Lower leg skin (tissue), 4 donors: Measurements from ENCODE around the gene RAB39B. TPM values are rescaled to one million over a fixed set of nuclear protein-coding genes. Genes with fewer than 3 reads are reported as not detected.

Experiments used
- DNase-seq, 2 donors: peaks; one replicate each; pipeline ENCODE4 v3.0.0-alpha.2; 2019; ENCODE audit warnings: low spot score in 2 of 2
- H3K4me3 ChIP-seq: fragments of 200-600 bp; sonication (generic); 2 replicates; pipeline ENCODE4 v1.5.1; 2017; ENCODE audit warnings: mild to moderate bottlenecking, low read depth; ENCODE audit not compliant: poor library complexity, severe bottlenecking
- CTCF ChIP-seq, 3 donors: fragments of 450-650 bp; IDR thresholded peaks; one replicate each; pipeline ENCODE4 v1.5.1; 2016; ENCODE audit warnings: antibody characterized with exemption in 3 of 3, mild to moderate bottlenecking in 3 of 3, moderate library complexity in 2 of 3
- POLR2A ChIP-seq, 2 donors: fragments of 450-650 bp; IDR thresholded peaks; one replicate each; pipeline ENCODE4 v1.6.1; 2016 to 2017; ENCODE audit warnings: antibody characterized with exemption in 2 of 2, mild to moderate bottlenecking in 1 of 2, moderate library complexity in 1 of 2
- WGBS, 2 donors: methylation state at CpG; one replicate each; pipeline ENCODE4 v1.1.5; 2018; 5-methylcytosine and 5-hydroxymethylcytosine counted together
- intact Hi-C: fragments of 100-400 bp; cut with DNase I; formaldehyde crosslinking; loops from one replicate; pipeline ENCODE4 v1.15.0; 2023; ENCODE audit warnings: low total_unique reads
- total RNA-seq, 4 donors: library from RNA; depleted of rRNA; stranded (reverse); fragments of >200 nt; gene quantifications; one replicate each; pipeline ENCODE4 v1.1.0, GENCODE V29; 2016

The RAB39B gene
- total RNA-seq, 4 donors from 2014 or later: 0.08 to 0.23 (median 0.15) TPM

- TF ChIP-seq CTCF (IDR thresholded peaks at IDR 0.05) (no peak), POLR2A (IDR thresholded peaks at IDR 0.05) (no peak)
- H3K4me3 ChIP-seq: no peak overlapping the region
- DNase-seq: no peak
- 62 to 90% methylated on average over 3 of the region's 3 CpGs for WGBS, 2 donors
- intact Hi-C loops: no loop called here
Measured at GRCh38 chrX:155211208-155211607, 53.1 kb downstream of the RAB39B start.

Other genes starting within 250 kb of the RAB39B start
- 1 to 10 TPM; 2.0 to 7.3 (median 7.0) TPM for gene F8, start 241.8 kb downstream of the RAB39B start, total RNA-seq
- gene FUNDC2, start 237.6 kb downstream of the RAB39B start, total RNA-seq: 10 to 100 TPM; 21.1 to 35.8 (median 27.3) TPM
- gene CMC4, start 193.4 kb downstream of the RAB39B start, total RNA-seq: 10 to 100 TPM; 17.8 to 22.2 (median 18.5) TPM
- gene MTCP1, start 193.4 kb downstream of the RAB39B start, total RNA-seq: 1 to 10 TPM; 1.0 to 1.6 (median 1.3) TPM
- gene BRCC3, start 193.0 kb downstream of the RAB39B start, total RNA-seq: 10 to 100 TPM in 3 of 4 donors, 1 to 10 TPM in 1; 8.2 to 14.1 (median 11.6) TPM
- gene VBP1, start 48.0 kb downstream of the RAB39B start, total RNA-seq: 10 to 100 TPM; 11.1 to 21.8 (median 17.9) TPM
- 10 to 100 TPM in 1 of 4 donors, 1 to 10 TPM in 3; 6.9 to 12.7 (median 7.3) TPM for gene CLIC2, start 70.1 kb upstream of the RAB39B start, total RNA-seq
- 10 to 100 TPM in 1 of 4 donors, not detected in 3; 10.3 TPM for gene F8A2, start 117.6 kb upstream of the RAB39B start, total RNA-seq
- gene F8A3, start 194.1 kb upstream of the RAB39B start, total RNA-seq: 10 to 100 TPM; 10.4 to 14.4 (median 12.7) TPM